Measurements from ENCODE around the gene ATP9B. TPM values are rescaled to one million over a fixed set of nuclear protein-coding genes. Genes with fewer than 3 reads are reported as not detected.

The ATP9B gene
- total RNA-seq, 3 donors from 2014 or later (not counting 1 experiment from before 2014, with no cell fraction given) = 66.0 to 78.9 (median 68.0) TPM

- no peak overlapping the region for H3K27ac Mint-ChIP-seq
- no peak overlapping the region for H3K27ac ChIP-seq (ENCODE audit: low read length)
- no peak for ATAC-seq
- H3K4me3 Mint-ChIP-seq = no peak overlapping the region
- H3K4me1 Mint-ChIP-seq = peaks cover 0 to 17% of the 10 kb centered on the region in 2 donors
- H3K36me3 ChIP-seq (ENCODE audit: control insufficient read depth, insufficient read depth, low read length) = no peaks in the 10 kb centered on the region
- no peak overlapping the region for H3K4me3 ChIP-seq (ENCODE audit: low read length)
- no peak for DNase-seq
- H3K9me3 Mint-ChIP-seq = no peaks in the 10 kb centered on the region
- H3K27me3 ChIP-seq (ENCODE audit: control insufficient read depth, insufficient read depth, low read length) = no peaks in the 10 kb centered on the region
- 95% methylated on average over 6 of the region's 6 CpGs for WGBS (ENCODE audit: insufficient coverage)
- no peaks in the 10 kb centered on the region for H3K36me3 Mint-ChIP-seq
- H3K4me1 ChIP-seq (ENCODE audit: control insufficient read depth, insufficient read depth, low read length) = no peaks in the 10 kb centered on the region
- intact Hi-C loops (cut with micrococcal nuclease) = no loop called here
- no peaks in the 10 kb centered on the region for H3K27me3 Mint-ChIP-seq (ENCODE audit: low read depth in 2 of 2)
- TF ChIP-seq, protein P1, sequence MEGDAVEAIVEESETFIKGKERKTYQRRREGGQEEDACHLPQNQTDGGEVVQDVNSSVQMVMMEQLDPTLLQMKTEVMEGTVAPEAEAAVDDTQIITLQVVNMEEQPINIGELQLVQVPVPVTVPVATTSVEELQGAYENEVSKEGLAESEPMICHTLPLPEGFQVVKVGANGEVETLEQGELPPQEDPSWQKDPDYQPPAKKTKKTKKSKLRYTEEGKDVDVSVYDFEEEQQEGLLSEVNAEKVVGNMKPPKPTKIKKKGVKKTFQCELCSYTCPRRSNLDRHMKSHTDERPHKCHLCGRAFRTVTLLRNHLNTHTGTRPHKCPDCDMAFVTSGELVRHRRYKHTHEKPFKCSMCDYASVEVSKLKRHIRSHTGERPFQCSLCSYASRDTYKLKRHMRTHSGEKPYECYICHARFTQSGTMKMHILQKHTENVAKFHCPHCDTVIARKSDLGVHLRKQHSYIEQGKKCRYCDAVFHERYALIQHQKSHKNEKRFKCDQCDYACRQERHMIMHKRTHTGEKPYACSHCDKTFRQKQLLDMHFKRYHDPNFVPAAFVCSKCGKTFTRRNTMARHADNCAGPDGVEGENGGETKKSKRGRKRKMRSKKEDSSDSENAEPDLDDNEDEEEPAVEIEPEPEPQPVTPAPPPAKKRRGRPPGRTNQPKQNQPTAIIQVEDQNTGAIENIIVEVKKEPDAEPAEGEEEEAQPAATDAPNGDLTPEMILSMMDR (IDR thresholded peaks at IDR 0.05) = no peak
- H3K9me3 ChIP-seq (ENCODE audit: control insufficient read depth, insufficient read depth, low read length) = no peaks in the 10 kb centered on the region
Measured at GRCh38 chr18:79216176-79216575, 147.0 kb downstream of the ATP9B start.

DNA sequence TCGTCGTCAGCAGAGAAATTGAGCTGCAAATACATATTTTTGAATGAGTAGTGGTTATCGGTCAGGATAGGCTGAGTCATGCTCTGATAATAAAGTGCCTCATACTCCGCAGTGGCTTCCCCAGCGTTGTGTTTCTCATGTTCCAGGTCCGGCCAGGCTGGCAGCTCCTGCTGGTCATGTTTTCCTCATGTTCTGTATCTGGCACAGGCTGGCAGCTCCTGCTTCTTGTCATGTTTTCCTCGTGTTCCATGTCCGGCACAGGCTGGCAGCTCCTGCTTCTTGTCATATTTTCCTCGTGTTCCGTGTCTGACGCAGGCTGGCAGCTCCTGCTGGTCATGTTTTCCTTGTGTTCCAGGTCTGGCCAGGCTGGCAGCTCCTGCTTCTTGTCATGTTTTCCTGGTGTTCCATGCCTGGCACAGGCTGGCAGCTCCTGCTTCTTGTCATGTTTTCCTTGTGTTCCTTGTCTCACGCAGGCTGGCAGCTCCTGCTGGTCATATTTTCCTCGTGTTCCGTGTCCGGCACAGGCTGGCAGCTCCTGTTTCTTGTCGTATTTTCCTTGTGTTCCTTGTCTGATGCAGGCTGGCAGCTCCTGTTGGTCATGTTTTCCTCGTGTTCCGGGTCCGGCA, 148.9 kb downstream of the ATP9B start:
- ATAC-seq (no peak), DNase-seq (no peak)
- no peaks in the 10 kb centered on the region for H3K36me3 ChIP-seq (ENCODE audit: control insufficient read depth, insufficient read depth, low read length)
- H3K4me1 ChIP-seq (ENCODE audit: control insufficient read depth, insufficient read depth, low read length) = no peaks in the 10 kb centered on the region
- TF ChIP-seq, protein P1 (IDR thresholded peaks at IDR 0.05) = no peak
- H3K4me1 Mint-ChIP-seq = peaks cover 0 to 10% of the 10 kb centered on the region in 2 donors
- H3K27me3 Mint-ChIP-seq (ENCODE audit: low read depth in 2 of 2) = no peaks in the 10 kb centered on the region
- no peak overlapping the region for H3K4me3 ChIP-seq (ENCODE audit: low read length)
- whole genome bisulfite sequencing (ENCODE audit: insufficient coverage) = 95% methylated on average over 19 of the region's 19 CpGs
- no peaks in the 10 kb centered on the region for H3K9me3 Mint-ChIP-seq
- H3K36me3 Mint-ChIP-seq = no peaks in the 10 kb centered on the region
- no peaks in the 10 kb centered on the region for H3K9me3 ChIP-seq (ENCODE audit: control insufficient read depth, insufficient read depth, low read length)
- H3K27me3 ChIP-seq (ENCODE audit: control insufficient read depth, insufficient read depth, low read length) = no peaks in the 10 kb centered on the region
- no peak overlapping the region for H3K27ac ChIP-seq (ENCODE audit: low read length)
- no peak overlapping the region for H3K27ac Mint-ChIP-seq
- H3K4me3 Mint-ChIP-seq = no peak overlapping the region
- intact Hi-C loops (cut with micrococcal nuclease) = no loop called here

- H3K9me3 ChIP-seq (ENCODE audit: control insufficient read depth, insufficient read depth, low read length) = no peaks in the 10 kb centered on the region
- TF ChIP-seq, protein P1 (IDR thresholded peaks at IDR 0.05) = no peak
- Mint-ChIP-seq H3K27me3 (ENCODE audit: low read depth in 2 of 2) (no peaks in the 10 kb centered on the region), H3K4me1 (peaks cover 0 to 10% of the 10 kb centered on the region in 2 donors), H3K36me3 (no peaks in the 10 kb centered on the region), H3K4me3 (no peak overlapping the region), H3K9me3 (no peaks in the 10 kb centered on the region), H3K27ac (no peak overlapping the region)
- H3K4me1 ChIP-seq (ENCODE audit: control insufficient read depth, insufficient read depth, low read length) = no peaks in the 10 kb centered on the region
- DNase-seq (no peak), ATAC-seq (no peak)
- no peak overlapping the region for H3K4me3 ChIP-seq (ENCODE audit: low read length)
- intact Hi-C loops (cut with micrococcal nuclease) = no loop called here
- WGBS (ENCODE audit: insufficient coverage) = 80% methylated on average over 10 of the region's 10 CpGs
- H3K36me3 ChIP-seq (ENCODE audit: control insufficient read depth, insufficient read depth, low read length) = no peaks in the 10 kb centered on the region
- H3K27me3 ChIP-seq (ENCODE audit: control insufficient read depth, insufficient read depth, low read length) = no peaks in the 10 kb centered on the region
- no peak overlapping the region for H3K27ac ChIP-seq (ENCODE audit: low read length)
Measured at GRCh38 chr18:79218605-79219190, 149.5 kb downstream of the ATP9B start.

GRCh38 chr18:79221136-79221535, 151.9 kb downstream of the ATP9B start:
- Mint-ChIP-seq H3K27ac (no peak overlapping the region), H3K36me3 (no peaks in the 10 kb centered on the region), H3K4me3 (no peak overlapping the region), H3K27me3 (ENCODE audit: low read depth in 2 of 2) (no peaks in the 10 kb centered on the region), H3K4me1 (peaks cover 3 to 13% of the 10 kb centered on the region in 2 donors), H3K9me3 (no peaks in the 10 kb centered on the region)
- no peaks in the 10 kb centered on the region for H3K36me3 ChIP-seq (ENCODE audit: control insufficient read depth, insufficient read depth, low read length)
- no peak overlapping the region for H3K4me3 ChIP-seq (ENCODE audit: low read length)
- H3K9me3 ChIP-seq (ENCODE audit: control insufficient read depth, insufficient read depth, low read length) = no peaks in the 10 kb centered on the region
- H3K27me3 ChIP-seq (ENCODE audit: control insufficient read depth, insufficient read depth, low read length) = no peaks in the 10 kb centered on the region
- TF ChIP-seq, protein P1 (IDR thresholded peaks at IDR 0.05) = no peak
- 94% methylated on average over 5 of the region's 5 CpGs for WGBS (ENCODE audit: insufficient coverage)
- H3K4me1 ChIP-seq (ENCODE audit: control insufficient read depth, insufficient read depth, low read length) = no peaks in the 10 kb centered on the region
- intact Hi-C loops (cut with micrococcal nuclease) = no loop called here
- no peak overlapping the region for H3K27ac ChIP-seq (ENCODE audit: low read length)
- no peak for DNase-seq
- no peak for ATAC-seq

Measured in natural killer cell (primary cell).